Heart left ventricle (tissue), 13 donors: ENCODE measurements around the gene NCOA1.

Source experiments
- CTCF ChIP-seq, 12 donors: fragments of 200-600 bp; sonication (generic) in 4 of 12; IDR thresholded peaks; one replicate each; pipeline versions ENCODE4 v1.5.0 to v1.8.0; 2018 to 2022; ENCODE audit warnings: antibody characterized with exemption in 12 of 12, mild to moderate bottlenecking in 5 of 12
- POLR2A ChIP-seq, 2 donors: fragments of 450-650 bp; IDR thresholded peaks; one replicate each; pipeline ENCODE4 v1.6.1; 2017; ENCODE audit warnings: antibody characterized with exemption in 2 of 2, mild to moderate bottlenecking in 2 of 2, moderate library complexity in 2 of 2
- donor health status: ischemic (EF 13 %, LVEDD 7.1; RV severe dilation, severe dysfunction).
- donor health status: DM: no; HTN: yes; CAD: no.
- donor health status: DM: no; HTN: no; CAD: no.
- donor health status: ischemic (EF 25% LVEDD 6.9; RV normal size, moderate dysfunction).
- donor health status: ischemic (EF 25% LVEDD 5.7; RV mildly dilated, moderate dysfunction).
- donor health status: ischemic (EF 35%, LVEDD 5.7; RV mildly dilated, moderate dysfunction).
- donor health status: nonischemic (EF 11% LVEDD 7.7; RV severe dilation, severe dysfunction).
- donor health status: DM: yes; HTN: yes; CAD: no.
- donor health status: PGD.
- donor health status: ischemic (EF 29% LVEDD 5.4; RV normal size, mild dysfunction).
- donor health status: nonischemic (EF 23%, LVEDD 6.1; RV moderate dilation, normal function).

DNA sequence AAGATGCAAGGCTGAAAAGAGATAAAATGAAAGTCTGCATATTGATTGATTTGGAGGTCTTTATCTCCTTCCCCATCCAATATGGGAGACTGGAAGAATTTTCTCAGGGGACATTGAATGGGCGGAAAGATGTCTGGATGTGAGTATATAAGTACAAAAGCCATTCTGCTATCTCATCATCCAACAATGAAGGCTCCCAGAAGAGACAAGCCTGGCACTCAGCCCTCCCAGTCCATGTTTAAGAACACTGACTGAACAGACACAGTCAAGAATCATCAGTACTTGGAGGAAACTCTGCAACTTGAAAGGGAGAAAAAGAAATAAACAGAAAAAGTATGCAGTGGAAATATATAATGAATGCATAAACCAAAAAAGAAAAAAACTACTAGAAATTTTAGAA lies 221.2 kb downstream of the NCOA1 start:
- TF ChIP-seq CTCF (IDR thresholded peaks at IDR 0.05) = no peak
- no peak for TF ChIP-seq POLR2A (IDR thresholded peaks at IDR 0.05)
